Fibroblast of pulmonary artery (primary cell): Measurements from ENCODE around the gene GPR180.

ENCODE experiments used
- DNase-seq: peaks from one replicate; pipeline ENCODE4 v3.0.0-alpha.2; 2010; ENCODE audit warnings: low read depth
- H3K4me3 ChIP-seq: replicated peaks from 2 replicates; pipeline ENCODE4 v1.5.1; 2011; ENCODE audit warnings: low read depth, mild to moderate bottlenecking, control low read depth, low read length, moderate library complexity
- CTCF ChIP-seq: IDR thresholded peaks from 2 replicates; pipeline ENCODE4 v1.5.1; 2011; ENCODE audit warnings: mild to moderate bottlenecking, control low read depth, low read length, inconsistent platforms; ENCODE audit errors: missing control alignments

The GPR180 gene

GRCh38 chr13:94673851-94674250, 72.2 kb downstream of the GPR180 start:
- DNase-seq = no peak
- no peak overlapping the region for H3K4me3 ChIP-seq
- no peak for TF ChIP-seq CTCF

- no peak overlapping the region for H3K4me3 ChIP-seq
- peak; percentile 76 for TF ChIP-seq CTCF
- DNase-seq = peak; percentile 61
Measured at GRCh38 chr13:94674609-94675348, 73.1 kb downstream of the GPR180 start.

GRCh38 chr13:94677799-94678198, 76.1 kb downstream of the GPR180 start:
- TF ChIP-seq CTCF = no peak
- DNase-seq = no peak
- H3K4me3 ChIP-seq = no peak overlapping the region

- TF ChIP-seq CTCF = no peak
- DNase-seq = no peak
- H3K4me3 ChIP-seq = no peak overlapping the region
Measured at GRCh38 chr13:94678845-94679244, 77.2 kb downstream of the GPR180 start.

GRCh38 chr13:94679614-94680013, 78.0 kb downstream of the GPR180 start:
- H3K4me3 ChIP-seq = no peak overlapping the region
- no peak for DNase-seq
- TF ChIP-seq CTCF = no peak

- TF ChIP-seq CTCF = no peak
- no peak overlapping the region for H3K4me3 ChIP-seq
- no peak for DNase-seq
Measured at GRCh38 chr13:94682229-94682628, 80.6 kb downstream of the GPR180 start.

GRCh38 chr13:94683409-94683808, 81.8 kb downstream of the GPR180 start:
- DNase-seq = no peak
- no peak for TF ChIP-seq CTCF
- no peak overlapping the region for H3K4me3 ChIP-seq
